ENCODE results near the gene FABP1. TPM values are rescaled to one million over a fixed set of nuclear protein-coding genes. Genes with fewer than 3 reads are reported as not detected.

Gene FABP1
- total and polyA plus RNA-seq, 7 donors: 0.52 to 4.5 (median 0.89) TPM; not detected in 2

GRCh38 chr2:88092773-88093172, 35.1 kb downstream of the FABP1 start:
- H3K36me3 ChIP-seq (ENCODE audit: insufficient read depth in 1 of 2, low read depth in 1 of 2): peaks cover 6 to 98% of the 10 kb centered on the region in 2 donors
- no peak for TF ChIP-seq CTCF (IDR thresholded peaks at IDR 0.05)
- H3K27me3 ChIP-seq (ENCODE audit: insufficient read depth in 3 of 3, low read length in 2 of 3): no peaks in the 10 kb centered on the region
- intact Hi-C loops (cut with DNase I): no loop called here
- H3K4me1 ChIP-seq: peaks cover 6% of the 10 kb centered on the region
- no peak overlapping the region for H3K4me3 ChIP-seq
- H3K9me3 ChIP-seq: no peaks in the 10 kb centered on the region
- H3K27ac ChIP-seq: peak overlapping the region; percentile 24
- DNase-seq (no peak), ATAC-seq (no peak)

DNA sequence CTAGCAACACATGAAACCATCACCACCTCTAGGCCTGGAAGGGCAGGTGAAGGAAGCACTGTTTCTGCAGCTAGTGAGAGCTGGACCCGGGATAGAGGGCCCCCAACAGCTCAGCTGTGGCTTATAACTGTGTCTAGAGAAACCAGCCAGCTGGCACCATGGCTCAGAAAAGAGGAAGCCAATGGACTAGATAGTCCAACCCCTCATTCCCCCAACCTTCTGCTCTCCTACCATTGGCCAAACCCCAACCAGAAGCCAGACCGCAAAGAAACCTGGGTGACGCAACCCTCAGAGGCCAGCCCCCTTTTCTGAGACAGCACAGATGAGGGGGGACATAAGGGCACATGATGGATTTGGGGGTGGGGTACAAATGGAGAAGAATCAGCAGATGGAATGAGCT, 35.9 kb downstream of the FABP1 start:
- no peak for ATAC-seq

DNA sequence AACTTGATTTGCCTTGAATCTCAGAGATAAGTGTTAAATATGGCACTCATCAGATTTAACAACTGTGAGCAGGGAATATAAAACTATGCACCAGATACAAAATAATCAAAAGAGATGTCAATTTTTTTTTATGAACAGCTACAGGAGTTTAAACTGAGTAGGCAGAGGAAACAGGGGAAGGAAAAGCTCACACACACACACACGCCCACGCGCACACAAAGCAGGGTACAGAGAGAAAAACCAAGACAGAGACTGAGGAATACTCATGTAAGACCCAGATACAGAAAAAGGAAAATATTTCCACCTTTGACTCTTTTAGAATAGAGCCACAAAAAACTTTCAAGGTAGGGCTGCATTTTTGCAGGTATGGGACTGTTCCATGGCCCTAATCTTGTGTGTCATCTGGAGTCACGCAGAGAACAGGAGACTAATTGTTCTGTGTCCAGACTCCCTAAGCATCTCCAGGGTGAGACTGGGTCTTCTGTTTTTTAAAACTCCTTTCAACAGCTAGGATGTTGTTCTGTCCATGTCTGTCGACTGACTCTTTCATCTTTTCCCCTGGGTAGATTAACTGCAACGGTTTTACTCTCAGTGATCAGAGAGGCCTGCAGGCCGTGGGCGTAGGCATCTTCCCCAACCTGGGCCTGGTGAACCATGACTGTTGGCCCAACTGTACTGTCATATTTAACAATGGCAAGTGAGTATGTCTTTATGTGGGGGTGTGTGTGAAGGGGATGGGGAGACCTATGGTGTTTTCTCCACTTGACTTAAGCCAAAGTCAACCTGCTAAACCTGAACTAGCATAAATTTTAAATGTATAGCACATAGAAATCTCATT, 37.2 kb downstream of the FABP1 start:
- intact Hi-C loops (cut with DNase I): no loop called here

More for the DNA sequence above, 35.9 kb downstream of the FABP1 start:
- Histone ChIP-seq H3K27me3 (ENCODE audit: insufficient read depth in 3 of 3, low read length in 2 of 3) (no peaks in the 10 kb centered on the region), H3K27ac (no peak overlapping the region), H3K9me3 (no peaks in the 10 kb centered on the region), H3K36me3 (ENCODE audit: insufficient read depth in 1 of 2, low read depth in 1 of 2) (peaks cover 6 to 98% of the 10 kb centered on the region in 2 donors), H3K4me3 (no peak overlapping the region), H3K4me1 (peaks cover 6% of the 10 kb centered on the region)
- TF ChIP-seq CTCF (IDR thresholded peaks at IDR 0.05): no peak
- intact Hi-C loops (cut with DNase I): no loop called here
- 35 to 77% (median 63%) methylated on average over 3 of the region's 3 CpGs for WGBS, 3 donors
- no peak for DNase-seq

GRCh38 chr2:88088999-88089398, 38.9 kb downstream of the FABP1 start:
- peaks cover 4 to 96% of the 10 kb centered on the region in 2 donors for H3K36me3 ChIP-seq (ENCODE audit: insufficient read depth in 1 of 2, low read depth in 1 of 2)

More for the DNA sequence above, 37.2 kb downstream of the FABP1 start:
- no peaks in the 10 kb centered on the region for H3K27me3 ChIP-seq (ENCODE audit: insufficient read depth in 3 of 3, low read length in 2 of 3)
- 68 to 70% (median 70%) methylated on average over 8 of the region's 8 CpGs for WGBS, 3 donors
- TF ChIP-seq CTCF (IDR thresholded peaks at IDR 0.05): no peak
- peaks cover 6% of the 10 kb centered on the region for H3K4me1 ChIP-seq
- ATAC-seq (no peak), DNase-seq (no peak)
- H3K4me3 ChIP-seq: no peak overlapping the region
- no peaks in the 10 kb centered on the region for H3K9me3 ChIP-seq
- peaks cover 4 to 95% of the 10 kb centered on the region in 2 donors for H3K36me3 ChIP-seq (ENCODE audit: insufficient read depth in 1 of 2, low read depth in 1 of 2)
- peak overlapping the region; percentile 7 for H3K27ac ChIP-seq

More at GRCh38 chr2:88088999-88089398, 38.9 kb downstream of the FABP1 start:
- peaks cover 6% of the 10 kb centered on the region for H3K4me1 ChIP-seq
- ATAC-seq (no peak), DNase-seq (no peak)
- no peak overlapping the region for H3K4me3 ChIP-seq
- H3K27me3 ChIP-seq (ENCODE audit: insufficient read depth in 3 of 3, low read length in 2 of 3): no peaks in the 10 kb centered on the region
- intact Hi-C loops (cut with DNase I): no loop called here
- H3K27ac ChIP-seq: peak overlapping the region; percentile 37
- no peak for TF ChIP-seq CTCF (IDR thresholded peaks at IDR 0.05)
- WGBS, 3 donors: 92 to 100% (median 100%) methylated on average over 2 of the region's 2 CpGs
- H3K9me3 ChIP-seq: no peaks in the 10 kb centered on the region
